ENCODE data around the gene ANKMY2.

- TF ChIP-seq CTCF (conservative IDR thresholded peaks at IDR 0.05; ENCODE audit: low read length) = no peak
- no peak for TF ChIP-seq EZH2phosphoT487 (IDR thresholded peaks at IDR 0.05; ENCODE audit: borderline replicate concordance)
Measured at GRCh38 chr7:16671811-16672210, 26.3 kb upstream of the ANKMY2 start.
